Measurements from ENCODE around the gene ACVRL1.

ACVRL1 gene

DNA sequence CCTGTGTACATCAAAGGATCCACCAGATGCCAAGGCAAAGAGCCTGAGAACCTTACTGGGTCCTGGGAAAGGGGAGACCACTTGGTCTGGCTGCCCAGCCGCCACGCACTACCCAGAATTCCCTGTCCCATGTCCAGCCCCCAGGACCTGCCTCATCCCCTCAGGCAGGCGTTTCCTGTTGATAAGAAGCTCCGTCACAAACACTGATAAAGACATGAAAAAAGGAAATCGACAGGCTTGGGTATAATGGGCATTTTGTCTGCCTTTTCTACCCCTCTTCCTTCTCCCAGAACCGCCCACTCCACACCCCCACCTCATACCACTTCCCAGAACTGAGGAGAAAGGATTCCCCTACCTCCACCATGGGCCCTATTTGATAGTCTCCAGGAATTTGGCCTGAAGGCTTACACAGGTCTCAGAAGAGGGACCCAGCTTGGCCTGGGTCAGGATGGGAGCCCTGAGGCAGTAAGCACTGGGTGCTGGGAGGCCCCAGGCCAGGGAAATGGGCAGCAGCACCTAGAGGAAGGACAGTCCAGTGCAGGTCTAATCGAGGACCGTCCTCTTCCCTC is 18.8 kb downstream of the ACVRL1 start:
- Histone ChIP-seq H2AFZ (ENCODE audit: low read length) (no peak overlapping the region), H3K9ac (ENCODE audit: low read length) (no peak overlapping the region), H4K20me1 (ENCODE audit: insufficient read depth, low read length) (no peaks in the 10 kb centered on the region)

DNA sequence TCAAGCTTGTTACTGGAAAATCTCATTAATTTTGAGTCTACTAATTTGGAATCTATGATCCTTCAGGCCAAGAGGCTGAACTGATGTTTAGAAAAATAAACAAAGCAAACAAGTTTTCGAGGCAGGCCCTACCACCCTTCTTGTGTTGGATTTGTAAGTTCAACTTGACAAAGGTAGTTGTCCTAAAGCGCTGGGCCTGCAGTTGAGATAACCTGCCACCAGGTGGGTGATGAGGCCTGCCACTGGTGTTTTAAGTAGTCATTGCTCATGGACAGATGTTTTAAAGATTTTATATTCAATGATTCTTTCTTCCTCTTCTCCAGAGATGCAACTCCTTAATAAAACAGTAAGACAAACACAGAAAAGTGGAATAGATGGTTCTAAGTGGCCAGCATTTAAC is 19.4 kb downstream of the ACVRL1 start:
- no peak overlapping the region for H3K9ac ChIP-seq (ENCODE audit: low read length)
- no peaks in the 10 kb centered on the region for H3K9me2 ChIP-seq (replicated peaks; ENCODE audit: insufficient read depth, low read length)
- H4K20me1 ChIP-seq (ENCODE audit: insufficient read depth, low read length), result no peaks in the 10 kb centered on the region
- no peak overlapping the region for H3K4me2 ChIP-seq (ENCODE audit: low read depth, low read length)
- H3K9me3 ChIP-seq (replicated peaks; ENCODE audit: insufficient read depth, low read length), result no peaks in the 10 kb centered on the region
- H3K4me3 ChIP-seq (ENCODE audit: low read length), result no peak overlapping the region
- no peaks in the 10 kb centered on the region; the same call in 1 of the 2 replicates for H3K27me3 ChIP-seq (replicated peaks; ENCODE audit: insufficient read depth, low read length)
- no peaks in the 10 kb centered on the region for H3K79me2 ChIP-seq (ENCODE audit: low read length)
- no peak overlapping the region for H2AFZ ChIP-seq (ENCODE audit: low read length)
- no peaks in the 10 kb centered on the region for H3F3A ChIP-seq (ENCODE audit: insufficient read depth, low read length)
- TF ChIP-seq EZH2phosphoT487 (IDR thresholded peaks at IDR 0.05; ENCODE audit: low read length), result no peak
- TF ChIP-seq, protein P1, sequence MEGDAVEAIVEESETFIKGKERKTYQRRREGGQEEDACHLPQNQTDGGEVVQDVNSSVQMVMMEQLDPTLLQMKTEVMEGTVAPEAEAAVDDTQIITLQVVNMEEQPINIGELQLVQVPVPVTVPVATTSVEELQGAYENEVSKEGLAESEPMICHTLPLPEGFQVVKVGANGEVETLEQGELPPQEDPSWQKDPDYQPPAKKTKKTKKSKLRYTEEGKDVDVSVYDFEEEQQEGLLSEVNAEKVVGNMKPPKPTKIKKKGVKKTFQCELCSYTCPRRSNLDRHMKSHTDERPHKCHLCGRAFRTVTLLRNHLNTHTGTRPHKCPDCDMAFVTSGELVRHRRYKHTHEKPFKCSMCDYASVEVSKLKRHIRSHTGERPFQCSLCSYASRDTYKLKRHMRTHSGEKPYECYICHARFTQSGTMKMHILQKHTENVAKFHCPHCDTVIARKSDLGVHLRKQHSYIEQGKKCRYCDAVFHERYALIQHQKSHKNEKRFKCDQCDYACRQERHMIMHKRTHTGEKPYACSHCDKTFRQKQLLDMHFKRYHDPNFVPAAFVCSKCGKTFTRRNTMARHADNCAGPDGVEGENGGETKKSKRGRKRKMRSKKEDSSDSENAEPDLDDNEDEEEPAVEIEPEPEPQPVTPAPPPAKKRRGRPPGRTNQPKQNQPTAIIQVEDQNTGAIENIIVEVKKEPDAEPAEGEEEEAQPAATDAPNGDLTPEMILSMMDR (IDR thresholded peaks at IDR 0.05; ENCODE audit: low read length), result peak; percentile 66
- no peaks in the 10 kb centered on the region for H3K36me3 ChIP-seq (replicated peaks; ENCODE audit: insufficient read depth, low read length)
- peak; percentile 53 for DNase-seq
- no peak overlapping the region for H3K27ac ChIP-seq (ENCODE audit: low read length)
- peaks cover 5% of the 10 kb centered on the region for H3K4me1 ChIP-seq (ENCODE audit: low read length)

More for the DNA sequence above, 18.8 kb downstream of the ACVRL1 start:
- H3K9me2 ChIP-seq (replicated peaks; ENCODE audit: insufficient read depth, low read length), result no peaks in the 10 kb centered on the region
- no peak overlapping the region for H3K27ac ChIP-seq (ENCODE audit: low read length)
- H3F3A ChIP-seq (ENCODE audit: insufficient read depth, low read length), result no peaks in the 10 kb centered on the region
- H3K4me1 ChIP-seq (ENCODE audit: low read length), result peaks cover 5% of the 10 kb centered on the region
- TF ChIP-seq EZH2 (optimal IDR thresholded peaks at IDR 0.05; ENCODE audit: low read depth, low read length) (no peak), EZH2phosphoT487 (IDR thresholded peaks at IDR 0.05; ENCODE audit: low read length) (no peak)
- TF ChIP-seq, protein P1 (IDR thresholded peaks at IDR 0.05; ENCODE audit: low read length), result no peak
- no peaks in the 10 kb centered on the region for H3K79me2 ChIP-seq (ENCODE audit: low read length)
- H3K36me3 ChIP-seq (replicated peaks; ENCODE audit: insufficient read depth, low read length), result no peaks in the 10 kb centered on the region
- no peaks in the 10 kb centered on the region for H3K27me3 ChIP-seq (replicated peaks; ENCODE audit: insufficient read depth, low read length)
- no peak overlapping the region for H3K4me2 ChIP-seq (ENCODE audit: low read depth, low read length)
- no peaks in the 10 kb centered on the region for H3K9me3 ChIP-seq (replicated peaks; ENCODE audit: insufficient read depth, low read length)
- DNase-seq, result no peak
- H3K4me3 ChIP-seq (ENCODE audit: low read length), result no peak overlapping the region

DNA sequence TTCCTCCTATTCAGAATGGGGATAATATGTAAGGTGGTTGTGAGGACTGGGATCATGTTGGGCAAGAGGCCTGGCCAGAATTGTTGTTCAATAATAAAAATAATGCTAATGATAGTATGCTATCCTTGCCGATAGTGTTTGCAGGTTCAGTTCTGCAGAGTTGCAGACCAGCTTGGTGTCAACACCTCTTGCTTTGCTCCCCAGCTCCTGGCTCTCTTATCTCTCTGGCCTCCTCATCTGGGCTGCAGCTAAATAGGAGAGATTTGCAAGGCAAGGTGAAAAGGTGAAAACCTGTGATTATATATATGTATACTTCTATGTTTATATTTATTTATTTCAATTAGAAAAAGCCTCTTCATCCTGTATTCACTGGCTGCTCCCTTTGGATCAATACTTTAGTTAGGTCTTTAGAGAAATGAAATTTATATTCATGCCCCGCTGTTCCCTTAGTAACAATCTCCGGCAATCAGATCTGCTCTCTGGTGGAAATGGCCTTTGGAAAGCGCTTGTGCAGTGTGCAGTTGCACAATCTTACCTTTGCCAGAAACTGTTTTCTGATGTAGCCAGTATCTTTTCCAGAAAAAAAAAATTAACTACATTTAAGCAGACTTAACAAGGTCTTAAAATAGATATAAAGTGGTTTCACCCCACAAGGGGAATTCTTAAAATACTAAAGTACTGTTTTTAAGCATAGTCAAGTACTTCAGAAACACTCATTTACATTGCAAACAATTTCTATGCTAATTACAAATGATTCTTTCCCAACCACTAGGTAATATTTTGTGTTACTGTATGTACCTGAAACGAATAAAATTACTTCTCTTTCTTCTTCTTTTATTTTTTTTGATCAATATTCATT is 25.1 kb downstream of the ACVRL1 start:
- Histone ChIP-seq H3K27ac (ENCODE audit: low read length) (no peak overlapping the region), H3K4me1 (ENCODE audit: low read length) (peaks cover 7% of the 10 kb centered on the region), H3K36me3 (replicated peaks; ENCODE audit: insufficient read depth, low read length) (no peaks in the 10 kb centered on the region), H2AFZ (ENCODE audit: low read length) (no peak overlapping the region), H3K9me2 (replicated peaks; ENCODE audit: insufficient read depth, low read length) (no peaks in the 10 kb centered on the region), H3K9me3 (replicated peaks; ENCODE audit: insufficient read depth, low read length) (no peaks in the 10 kb centered on the region), H3K4me2 (ENCODE audit: low read depth, low read length) (no peak overlapping the region), H3K79me2 (ENCODE audit: low read length) (no peaks in the 10 kb centered on the region), H3F3A (ENCODE audit: insufficient read depth, low read length) (no peaks in the 10 kb centered on the region), H3K4me3 (ENCODE audit: low read length) (no peak overlapping the region), H3K9ac (ENCODE audit: low read length) (no peak overlapping the region), H3K27me3 (replicated peaks; ENCODE audit: insufficient read depth, low read length) (no peaks in the 10 kb centered on the region; the same call in 1 of the 2 replicates), H4K20me1 (ENCODE audit: insufficient read depth, low read length) (no peaks in the 10 kb centered on the region)
- no peak for DNase-seq
- TF ChIP-seq EZH2phosphoT487 (IDR thresholded peaks at IDR 0.05; ENCODE audit: low read length), result no peak
- TF ChIP-seq, protein P1 (IDR thresholded peaks at IDR 0.05; ENCODE audit: low read length), result no peak
- no peak for TF ChIP-seq EZH2 (optimal IDR thresholded peaks at IDR 0.05; ENCODE audit: low read depth, low read length)
